ENCODE data around the gene SPRED1.

DNA sequence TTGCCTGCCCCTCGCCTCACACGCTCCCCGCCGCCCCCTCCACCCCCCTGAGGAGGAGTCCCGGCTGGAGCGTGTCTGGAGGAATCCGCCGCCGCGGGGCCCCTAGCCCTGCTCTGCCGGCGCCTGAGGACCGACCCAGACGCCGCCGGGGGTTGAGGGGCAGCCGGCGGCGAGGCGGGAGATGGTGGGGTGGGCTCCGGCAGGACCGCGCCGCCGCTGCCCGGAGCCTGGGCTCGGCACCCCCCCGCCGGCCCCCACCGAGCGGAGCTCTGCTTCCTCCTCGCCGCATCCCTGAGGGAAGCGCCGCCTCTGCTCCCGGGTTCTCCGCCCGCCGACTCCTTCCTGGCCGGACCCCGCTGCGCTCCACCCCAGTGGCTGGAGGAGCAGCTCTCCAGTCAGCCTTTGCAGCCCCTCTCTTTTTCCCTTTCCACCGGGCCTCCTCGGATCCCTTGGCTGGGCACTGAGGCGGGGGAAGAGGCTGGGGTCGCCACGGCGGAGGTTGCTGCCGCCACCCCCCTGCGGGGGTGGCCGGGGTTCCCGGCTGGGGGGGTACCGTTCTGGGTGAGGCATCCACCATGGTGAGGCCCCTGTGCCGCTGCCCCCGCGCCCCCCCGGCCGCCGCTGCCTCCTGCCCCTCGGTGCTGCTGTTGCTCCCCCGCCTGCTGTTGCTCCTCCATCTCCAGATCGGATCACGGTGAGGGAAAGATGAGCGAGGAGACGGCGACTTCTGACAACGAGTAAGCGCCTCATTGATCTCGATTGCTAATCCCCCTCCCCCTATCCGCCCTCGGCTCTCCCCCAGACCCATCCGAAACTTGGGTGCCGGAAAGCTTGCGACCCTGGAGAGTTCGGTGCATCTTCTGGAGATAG is at the start of gene SPRED1:
- TF ChIP-seq ZKSCAN1 (IDR thresholded peaks at IDR 0.05; ENCODE audit: low read length), result no peak
- TF ChIP-seq YY1 (IDR thresholded peaks at IDR 0.05; ENCODE audit: insufficient read depth, insufficient replicate concordance, low read depth, low read length), result no peak
- no peak for TF ChIP-seq POLR2AphosphoS5 (IDR thresholded peaks at IDR 0.05; ENCODE audit: low read depth, low read length)
- TF ChIP-seq, protein P1, sequence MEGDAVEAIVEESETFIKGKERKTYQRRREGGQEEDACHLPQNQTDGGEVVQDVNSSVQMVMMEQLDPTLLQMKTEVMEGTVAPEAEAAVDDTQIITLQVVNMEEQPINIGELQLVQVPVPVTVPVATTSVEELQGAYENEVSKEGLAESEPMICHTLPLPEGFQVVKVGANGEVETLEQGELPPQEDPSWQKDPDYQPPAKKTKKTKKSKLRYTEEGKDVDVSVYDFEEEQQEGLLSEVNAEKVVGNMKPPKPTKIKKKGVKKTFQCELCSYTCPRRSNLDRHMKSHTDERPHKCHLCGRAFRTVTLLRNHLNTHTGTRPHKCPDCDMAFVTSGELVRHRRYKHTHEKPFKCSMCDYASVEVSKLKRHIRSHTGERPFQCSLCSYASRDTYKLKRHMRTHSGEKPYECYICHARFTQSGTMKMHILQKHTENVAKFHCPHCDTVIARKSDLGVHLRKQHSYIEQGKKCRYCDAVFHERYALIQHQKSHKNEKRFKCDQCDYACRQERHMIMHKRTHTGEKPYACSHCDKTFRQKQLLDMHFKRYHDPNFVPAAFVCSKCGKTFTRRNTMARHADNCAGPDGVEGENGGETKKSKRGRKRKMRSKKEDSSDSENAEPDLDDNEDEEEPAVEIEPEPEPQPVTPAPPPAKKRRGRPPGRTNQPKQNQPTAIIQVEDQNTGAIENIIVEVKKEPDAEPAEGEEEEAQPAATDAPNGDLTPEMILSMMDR (CRISPR knock-in tag; IDR thresholded peaks at IDR 0.05), result no peak
- TF ChIP-seq CBX1 (IDR thresholded peaks at IDR 0.05; ENCODE audit: low read depth), result no peak
- TF ChIP-seq CBX2 (IDR thresholded peaks at IDR 0.05; ENCODE audit: low read depth, low read length), result no peak
- no peak for TF ChIP-seq CBX2 (CRISPR knock-in tag; IDR thresholded peaks at IDR 0.05; ENCODE audit: low read depth)
- TF ChIP-seq, protein P2, sequence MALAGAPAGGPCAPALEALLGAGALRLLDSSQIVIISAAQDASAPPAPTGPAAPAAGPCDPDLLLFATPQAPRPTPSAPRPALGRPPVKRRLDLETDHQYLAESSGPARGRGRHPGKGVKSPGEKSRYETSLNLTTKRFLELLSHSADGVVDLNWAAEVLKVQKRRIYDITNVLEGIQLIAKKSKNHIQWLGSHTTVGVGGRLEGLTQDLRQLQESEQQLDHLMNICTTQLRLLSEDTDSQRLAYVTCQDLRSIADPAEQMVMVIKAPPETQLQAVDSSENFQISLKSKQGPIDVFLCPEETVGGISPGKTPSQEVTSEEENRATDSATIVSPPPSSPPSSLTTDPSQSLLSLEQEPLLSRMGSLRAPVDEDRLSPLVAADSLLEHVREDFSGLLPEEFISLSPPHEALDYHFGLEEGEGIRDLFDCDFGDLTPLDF (CRISPR knock-in tag; IDR thresholded peaks at IDR 0.05), result no peak
- no peak for TF ChIP-seq RFX1 (IDR thresholded peaks at IDR 0.05)
- TF ChIP-seq ZNF777 (CRISPR knock-in tag; IDR thresholded peaks at IDR 0.05), result no peak; the same call in 1 of the 2 replicates
- TF ChIP-seq RBAK (CRISPR knock-in tag; IDR thresholded peaks at IDR 0.05), result no peak
- TF ChIP-seq FIP1L1 (IDR thresholded peaks at IDR 0.05; ENCODE audit: borderline replicate concordance, insufficient read depth, low read depth, low read length), result no peak

Data from HepG2 (cell line).